KMS-11 (cell line): ENCODE data around the gene GHITM.

Source experiments
- H2AFZ ChIP-seq: fragments of 200-600 bp; sonication (generic); 2 replicates; pipeline ENCODE4 v1.6.1; 2016; ENCODE audit warnings: antibody characterized with exemption, mixed run types, low read depth
- H3K27ac ChIP-seq: fragments of 200-600 bp; sonication (generic); 2 replicates; pipeline ENCODE4 v1.6.1; 2016; ENCODE audit warnings: mild to moderate bottlenecking, mixed run types
- H3K27me3 ChIP-seq: fragments of 200-600 bp; sonication (generic); 2 replicates; pipeline ENCODE4 v1.6.1; 2017; ENCODE audit warnings: mild to moderate bottlenecking, low read depth, mixed run types, moderate library complexity; ENCODE audit not compliant: insufficient read depth
- H3K36me3 ChIP-seq: fragments of 200-600 bp; sonication (generic); 2 replicates; pipeline ENCODE4 v1.6.1; 2017; ENCODE audit warnings: mild to moderate bottlenecking, mixed run types; ENCODE audit not compliant: insufficient read depth
- H3K4me1 ChIP-seq: fragments of 200-600 bp; sonication (generic); 2 replicates; pipeline ENCODE4 v1.6.1; 2016; ENCODE audit warnings: mild to moderate bottlenecking, low read depth, mixed run types; ENCODE audit not compliant: poor library complexity, severe bottlenecking
- H3K4me2 ChIP-seq: fragments of 200-600 bp; sonication (generic); 2 replicates; pipeline ENCODE4 v1.7.0; 2016; ENCODE audit warnings: mild to moderate bottlenecking, mixed run types
- H3K4me3 ChIP-seq: fragments of 200-600 bp; sonication (generic); IDR thresholded peaks from 2 replicates; pipeline ENCODE4 v1.6.1; 2017; ENCODE audit warnings: low read depth, low read length, mixed read lengths; ENCODE audit not compliant: insufficient read depth
- H3K79me2 ChIP-seq: fragments of 200-600 bp; sonication (generic); 2 replicates; pipeline ENCODE4 v1.6.1; 2016; ENCODE audit warnings: low read depth, mixed run types; ENCODE audit not compliant: insufficient read depth
- H3K9ac ChIP-seq: fragments of 200-600 bp; sonication (generic); 2 replicates; pipeline ENCODE4 v1.6.1; 2016; ENCODE audit warnings: mild to moderate bottlenecking, mixed run types
- H4K20me1 ChIP-seq: fragments of 200-600 bp; sonication (generic); 2 replicates; pipeline ENCODE4 v1.6.1; 2016; ENCODE audit warnings: mild to moderate bottlenecking, mixed run types; ENCODE audit not compliant: insufficient read depth
- TF ChIP-seq, protein P1 (sequence below): fragments of 200-600 bp; sonication (generic); conservative IDR thresholded peaks from 2 replicates; pipeline ENCODE4 v1.6.1; 2017; ENCODE audit warnings: low read depth, mild to moderate bottlenecking, antibody characterized with exemption, low read length, moderate library complexity, mixed read lengths

Gene GHITM

DNA sequence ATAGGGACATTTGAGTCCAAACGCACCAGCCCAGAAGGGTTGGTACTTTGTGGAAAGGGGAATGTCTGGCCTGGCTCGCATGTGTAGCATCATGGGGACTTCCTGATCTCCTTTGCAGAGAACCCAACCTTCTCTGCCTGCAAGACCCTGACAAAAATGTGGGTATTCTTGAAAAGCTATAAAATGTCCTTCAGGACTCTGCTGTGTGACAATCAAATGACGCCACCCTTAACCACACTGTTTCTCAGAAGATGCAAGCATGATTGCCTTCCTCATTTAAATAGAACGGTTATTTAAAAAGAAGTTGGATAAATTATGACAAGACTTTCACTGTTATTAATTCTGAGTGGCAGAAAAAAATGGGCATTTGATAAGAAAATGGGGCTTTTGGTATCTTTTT is 19.2 kb downstream of the GHITM start:
- Histone ChIP-seq H4K20me1 (no peaks in the 10 kb centered on the region), H3K9ac (no peak overlapping the region), H3K79me2 (no peaks in the 10 kb centered on the region), H3K4me2 (no peak overlapping the region), H2AFZ (no peak overlapping the region), H3K27me3 (no peaks in the 10 kb centered on the region), H3K4me1 (no peaks in the 10 kb centered on the region), H3K4me3 (no peak overlapping the region), H3K27ac (no peak overlapping the region), H3K36me3 (no peaks in the 10 kb centered on the region; the same call in 1 of the 2 replicates)
- TF ChIP-seq, protein P1, sequence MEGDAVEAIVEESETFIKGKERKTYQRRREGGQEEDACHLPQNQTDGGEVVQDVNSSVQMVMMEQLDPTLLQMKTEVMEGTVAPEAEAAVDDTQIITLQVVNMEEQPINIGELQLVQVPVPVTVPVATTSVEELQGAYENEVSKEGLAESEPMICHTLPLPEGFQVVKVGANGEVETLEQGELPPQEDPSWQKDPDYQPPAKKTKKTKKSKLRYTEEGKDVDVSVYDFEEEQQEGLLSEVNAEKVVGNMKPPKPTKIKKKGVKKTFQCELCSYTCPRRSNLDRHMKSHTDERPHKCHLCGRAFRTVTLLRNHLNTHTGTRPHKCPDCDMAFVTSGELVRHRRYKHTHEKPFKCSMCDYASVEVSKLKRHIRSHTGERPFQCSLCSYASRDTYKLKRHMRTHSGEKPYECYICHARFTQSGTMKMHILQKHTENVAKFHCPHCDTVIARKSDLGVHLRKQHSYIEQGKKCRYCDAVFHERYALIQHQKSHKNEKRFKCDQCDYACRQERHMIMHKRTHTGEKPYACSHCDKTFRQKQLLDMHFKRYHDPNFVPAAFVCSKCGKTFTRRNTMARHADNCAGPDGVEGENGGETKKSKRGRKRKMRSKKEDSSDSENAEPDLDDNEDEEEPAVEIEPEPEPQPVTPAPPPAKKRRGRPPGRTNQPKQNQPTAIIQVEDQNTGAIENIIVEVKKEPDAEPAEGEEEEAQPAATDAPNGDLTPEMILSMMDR, result no peak

DNA sequence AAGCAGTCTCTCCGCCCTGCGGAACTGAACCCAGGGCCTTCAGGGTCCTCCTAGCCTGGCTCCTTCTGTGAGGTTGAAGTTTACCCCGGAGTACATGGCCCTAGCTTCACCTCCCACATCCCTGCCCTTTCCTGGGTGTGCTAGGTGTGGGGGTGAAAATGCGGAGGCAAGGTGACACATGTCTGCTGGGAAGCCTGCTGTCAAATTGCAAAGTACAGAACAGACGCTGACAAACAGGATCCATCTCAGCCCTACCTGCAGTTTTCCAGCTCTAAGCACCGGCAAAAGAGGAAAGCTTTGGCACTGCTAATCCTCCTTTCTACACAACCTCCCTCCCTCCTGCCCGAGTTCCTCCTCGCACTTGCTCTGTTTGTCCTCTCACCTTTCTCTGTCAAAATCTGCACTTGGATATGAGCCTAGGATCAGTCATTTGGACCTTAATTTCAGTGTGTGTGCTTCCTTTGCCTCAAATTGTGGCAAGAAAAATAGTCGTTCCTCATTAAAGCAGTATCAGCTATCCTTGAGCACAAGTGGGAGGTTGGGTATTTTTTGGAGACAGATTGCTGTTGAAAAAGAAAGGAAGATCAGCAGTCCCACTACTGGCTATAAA is 19.9 kb downstream of the GHITM start:
- Histone ChIP-seq H3K27me3 (no peaks in the 10 kb centered on the region), H3K9ac (no peak overlapping the region), H3K4me1 (no peaks in the 10 kb centered on the region), H3K4me3 (no peak overlapping the region), H3K36me3 (no peaks in the 10 kb centered on the region; the same call in 1 of the 2 replicates), H3K79me2 (no peaks in the 10 kb centered on the region), H4K20me1 (no peaks in the 10 kb centered on the region), H3K4me2 (no peak overlapping the region), H3K27ac (no peak overlapping the region), H2AFZ (no peak overlapping the region)
- TF ChIP-seq, protein P1, result no peak

DNA sequence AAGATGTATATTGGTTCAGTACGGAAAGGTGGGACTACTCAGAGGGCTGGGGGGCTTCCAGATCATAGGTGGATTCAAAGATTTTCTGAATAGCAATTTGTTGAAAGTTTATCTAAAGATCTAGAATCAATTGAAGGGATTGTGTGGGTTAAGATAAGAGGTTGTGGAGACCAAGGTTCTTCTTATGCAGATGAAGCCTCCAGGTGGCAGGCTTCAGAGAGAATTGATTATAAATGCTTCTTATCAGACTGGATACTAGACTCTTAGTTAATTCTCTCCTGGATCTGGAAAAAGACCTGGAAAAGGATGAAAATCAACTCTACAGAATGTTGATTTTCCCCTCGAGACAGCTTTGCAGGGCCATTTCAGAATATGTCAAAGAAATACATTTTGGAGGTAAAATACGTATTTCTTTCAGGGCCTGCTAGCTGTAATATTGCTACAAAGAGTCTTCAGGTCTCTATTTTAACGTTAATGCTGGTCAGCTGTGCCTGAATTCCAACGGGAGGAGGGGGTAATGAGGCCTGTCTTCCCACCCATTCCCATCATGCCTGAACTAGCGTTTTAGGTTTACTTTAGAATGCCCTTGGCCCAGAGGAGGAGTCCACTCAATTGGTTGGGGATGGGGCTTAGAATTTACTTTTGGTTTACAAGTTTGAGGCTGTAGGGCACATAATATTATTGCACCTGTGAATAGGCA is 21.5 kb downstream of the GHITM start:
- Histone ChIP-seq H3K36me3 (no peaks in the 10 kb centered on the region), H3K9ac (no peak overlapping the region), H3K4me1 (no peaks in the 10 kb centered on the region), H3K4me3 (no peak overlapping the region), H3K27ac (no peak overlapping the region), H3K4me2 (no peak overlapping the region), H3K27me3 (no peaks in the 10 kb centered on the region), H3K79me2 (no peaks in the 10 kb centered on the region), H4K20me1 (no peaks in the 10 kb centered on the region), H2AFZ (no peak overlapping the region)
- TF ChIP-seq, protein P1, result no peak

DNA sequence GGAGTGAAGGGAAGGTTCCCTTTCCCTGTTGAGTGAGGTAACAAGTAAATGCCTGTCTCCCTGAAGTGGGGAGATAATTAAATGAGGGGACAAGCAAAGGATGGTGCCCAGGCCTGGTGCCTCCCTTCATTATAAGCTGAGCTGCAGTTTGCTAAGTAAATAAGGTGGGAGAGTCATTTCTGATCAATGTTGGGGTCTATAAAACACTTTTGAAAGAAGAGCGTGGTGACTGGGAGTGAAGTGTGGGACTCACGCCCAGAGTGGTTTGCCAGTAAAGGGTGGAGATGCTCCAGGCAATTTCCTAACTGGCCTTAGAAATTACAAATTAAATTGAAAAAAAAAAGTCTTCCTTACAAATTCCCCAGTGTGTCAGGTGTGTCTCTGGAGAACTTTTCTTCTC is 24.7 kb downstream of the GHITM start:
- Histone ChIP-seq H3K9ac (no peak overlapping the region), H3K27ac (no peak overlapping the region), H3K4me1 (no peaks in the 10 kb centered on the region), H3K79me2 (no peaks in the 10 kb centered on the region), H3K36me3 (no peaks in the 10 kb centered on the region), H3K27me3 (no peaks in the 10 kb centered on the region), H4K20me1 (no peaks in the 10 kb centered on the region), H2AFZ (no peak overlapping the region), H3K4me3 (no peak overlapping the region), H3K4me2 (no peak overlapping the region)
- TF ChIP-seq, protein P1, result no peak
